Erythroblast (primary cell): Measurements from ENCODE around the gene ZNF778.

Source experiments
- GATA1 ChIP-seq: IDR thresholded peaks from 2 replicates; pipeline ENCODE4 v1.6.1; 2011; ENCODE audit warnings: low read depth, mild to moderate bottlenecking, control low read depth, low read length, moderate library complexity
- POLR2A ChIP-seq: IDR thresholded peaks from 2 replicates; pipeline ENCODE4 v1.6.1; 2011; ENCODE audit warnings: mild to moderate bottlenecking, low read length

DNA sequence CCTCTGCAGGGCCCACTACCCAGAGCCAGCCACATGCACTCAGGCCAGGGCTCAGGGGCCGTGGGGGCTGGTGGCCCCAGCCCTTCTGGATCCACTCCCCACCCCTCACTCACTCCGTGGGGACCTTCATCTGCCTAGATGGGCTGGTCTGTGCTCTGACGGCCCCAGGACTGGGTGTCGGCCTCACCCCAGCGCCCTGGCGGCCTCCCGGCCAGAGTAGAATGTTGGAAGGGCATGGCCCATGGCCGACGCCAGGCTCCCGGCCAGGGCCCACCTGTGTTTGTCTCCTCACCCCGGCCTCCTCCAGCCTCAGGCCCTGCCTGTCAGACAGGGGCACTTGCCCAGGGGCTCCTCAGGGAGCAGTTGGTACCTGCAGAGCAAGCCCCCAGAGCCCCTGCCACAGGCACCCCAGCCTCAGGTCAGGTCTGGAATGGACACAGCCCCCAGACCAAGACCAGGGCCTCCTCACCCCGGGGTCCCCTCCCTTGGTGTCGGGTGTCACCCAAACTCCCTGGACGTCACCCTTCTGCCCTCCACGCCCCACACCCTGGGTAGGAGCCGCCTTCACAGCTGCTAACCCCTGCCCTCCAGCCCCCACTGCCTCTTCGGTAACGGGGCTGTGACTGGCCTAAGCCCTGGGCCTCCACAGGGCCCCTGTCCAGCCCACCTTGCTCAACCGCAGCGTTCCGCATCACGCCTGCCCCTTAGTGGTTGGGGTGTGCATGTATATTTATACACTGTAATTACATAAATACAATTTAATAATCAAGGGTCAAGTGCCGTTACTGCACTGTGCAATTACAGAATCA, 48.9 kb upstream of the ZNF778 start:
- TF ChIP-seq POLR2A (no peak), GATA1 (no peak)
